PFSK-1 (cell line): ENCODE measurements around the gene RFTN1.

ENCODE experiments used
- FOXP2 ChIP-seq: optimal IDR thresholded peaks from 2 replicates; pipeline ENCODE3; 2011; ENCODE audit warnings: borderline replicate concordance, control low read depth, inconsistent platforms; ENCODE audit not compliant: insufficient read depth; ENCODE audit errors: extremely low read length, extremely low read depth
- POLR2AphosphoS5 ChIP-seq: IDR thresholded peaks from 2 replicates; pipeline ENCODE4 v1.6.1; 2012; ENCODE audit warnings: low read depth, mild to moderate bottlenecking, control low read depth, low read length, moderate library complexity
- SIN3A ChIP-seq: IDR thresholded peaks from 2 replicates; pipeline ENCODE4 v1.6.1; 2012; ENCODE audit warnings: mild to moderate bottlenecking, low read length, moderate library complexity, borderline replicate concordance; ENCODE audit not compliant: insufficient read depth
- TAF1 ChIP-seq: IDR thresholded peaks from 2 replicates; pipeline ENCODE4 v1.6.1; 2012; ENCODE audit warnings: low read length, control low read depth, borderline replicate concordance; ENCODE audit not compliant: insufficient read depth
- TF ChIP-seq, protein P1 (sequence below), 2 experiments: IDR thresholded peaks; 2 replicates each; pipeline versions ENCODE4 v1.6.1 to v1.8.0; 2011 to 2012; ENCODE audit warnings: low read depth in 2 of 2, low read length in 2 of 2, control low read depth in 1 of 2, inconsistent platforms in 1 of 2, mild to moderate bottlenecking in 1 of 2, moderate library complexity in 1 of 2; ENCODE audit not compliant: insufficient read depth in 1 of 2

Gene RFTN1

DNA sequence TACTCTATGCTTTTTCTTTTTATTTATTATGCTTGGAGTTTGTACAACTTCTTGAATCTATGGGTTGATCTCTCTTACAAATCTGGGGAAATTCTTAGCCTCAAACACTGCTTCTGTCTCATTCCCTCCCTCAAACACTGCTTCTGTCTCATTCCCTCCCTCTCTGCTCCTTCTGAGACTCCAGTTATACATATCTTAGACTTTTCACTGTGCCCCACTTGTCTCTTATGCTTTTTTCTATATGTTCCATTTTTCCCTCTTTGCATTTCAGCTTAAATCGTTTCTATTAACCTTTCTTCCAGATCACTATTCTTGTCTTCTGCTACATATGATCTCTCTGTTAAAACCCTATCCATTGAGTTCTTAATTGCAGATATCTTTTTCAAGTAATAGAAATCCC is 50.4 kb downstream of the RFTN1 start:
- no peak for TF ChIP-seq POLR2AphosphoS5
- TF ChIP-seq, protein P1, sequence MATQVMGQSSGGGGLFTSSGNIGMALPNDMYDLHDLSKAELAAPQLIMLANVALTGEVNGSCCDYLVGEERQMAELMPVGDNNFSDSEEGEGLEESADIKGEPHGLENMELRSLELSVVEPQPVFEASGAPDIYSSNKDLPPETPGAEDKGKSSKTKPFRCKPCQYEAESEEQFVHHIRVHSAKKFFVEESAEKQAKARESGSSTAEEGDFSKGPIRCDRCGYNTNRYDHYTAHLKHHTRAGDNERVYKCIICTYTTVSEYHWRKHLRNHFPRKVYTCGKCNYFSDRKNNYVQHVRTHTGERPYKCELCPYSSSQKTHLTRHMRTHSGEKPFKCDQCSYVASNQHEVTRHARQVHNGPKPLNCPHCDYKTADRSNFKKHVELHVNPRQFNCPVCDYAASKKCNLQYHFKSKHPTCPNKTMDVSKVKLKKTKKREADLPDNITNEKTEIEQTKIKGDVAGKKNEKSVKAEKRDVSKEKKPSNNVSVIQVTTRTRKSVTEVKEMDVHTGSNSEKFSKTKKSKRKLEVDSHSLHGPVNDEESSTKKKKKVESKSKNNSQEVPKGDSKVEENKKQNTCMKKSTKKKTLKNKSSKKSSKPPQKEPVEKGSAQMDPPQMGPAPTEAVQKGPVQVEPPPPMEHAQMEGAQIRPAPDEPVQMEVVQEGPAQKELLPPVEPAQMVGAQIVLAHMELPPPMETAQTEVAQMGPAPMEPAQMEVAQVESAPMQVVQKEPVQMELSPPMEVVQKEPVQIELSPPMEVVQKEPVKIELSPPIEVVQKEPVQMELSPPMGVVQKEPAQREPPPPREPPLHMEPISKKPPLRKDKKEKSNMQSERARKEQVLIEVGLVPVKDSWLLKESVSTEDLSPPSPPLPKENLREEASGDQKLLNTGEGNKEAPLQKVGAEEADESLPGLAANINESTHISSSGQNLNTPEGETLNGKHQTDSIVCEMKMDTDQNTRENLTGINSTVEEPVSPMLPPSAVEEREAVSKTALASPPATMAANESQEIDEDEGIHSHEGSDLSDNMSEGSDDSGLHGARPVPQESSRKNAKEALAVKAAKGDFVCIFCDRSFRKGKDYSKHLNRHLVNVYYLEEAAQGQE (IDR thresholded peaks at IDR 0.05; ENCODE audit: insufficient read depth in 1 of 2, low read depth in 2 of 2, low read length in 2 of 2) = no peak

DNA sequence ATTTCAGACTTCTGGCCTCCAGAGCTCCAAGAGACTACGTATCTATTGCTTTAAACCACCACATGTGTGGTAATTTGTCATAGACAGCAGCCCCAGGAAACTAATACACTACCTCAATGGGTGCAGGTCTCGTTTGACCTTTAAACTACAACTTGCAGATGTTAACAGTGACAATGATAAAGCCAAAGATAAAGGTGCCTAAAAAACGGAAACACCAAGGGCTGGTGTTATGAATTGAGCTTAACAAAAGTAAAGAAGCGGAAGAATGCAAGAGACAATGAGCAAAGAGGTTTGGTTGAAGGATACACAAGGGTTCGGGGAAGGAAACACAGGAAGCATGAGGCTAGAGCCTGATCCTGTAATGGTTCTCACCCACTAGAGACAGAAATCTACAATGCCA is 50.8 kb downstream of the RFTN1 start:
- TF ChIP-seq POLR2AphosphoS5 (no peak), FOXP2 (no peak), SIN3A (no peak), TAF1 (no peak)
- TF ChIP-seq, protein P1 (IDR thresholded peaks at IDR 0.05; ENCODE audit: insufficient read depth in 1 of 2, low read depth in 2 of 2, low read length in 2 of 2) = no peak

DNA sequence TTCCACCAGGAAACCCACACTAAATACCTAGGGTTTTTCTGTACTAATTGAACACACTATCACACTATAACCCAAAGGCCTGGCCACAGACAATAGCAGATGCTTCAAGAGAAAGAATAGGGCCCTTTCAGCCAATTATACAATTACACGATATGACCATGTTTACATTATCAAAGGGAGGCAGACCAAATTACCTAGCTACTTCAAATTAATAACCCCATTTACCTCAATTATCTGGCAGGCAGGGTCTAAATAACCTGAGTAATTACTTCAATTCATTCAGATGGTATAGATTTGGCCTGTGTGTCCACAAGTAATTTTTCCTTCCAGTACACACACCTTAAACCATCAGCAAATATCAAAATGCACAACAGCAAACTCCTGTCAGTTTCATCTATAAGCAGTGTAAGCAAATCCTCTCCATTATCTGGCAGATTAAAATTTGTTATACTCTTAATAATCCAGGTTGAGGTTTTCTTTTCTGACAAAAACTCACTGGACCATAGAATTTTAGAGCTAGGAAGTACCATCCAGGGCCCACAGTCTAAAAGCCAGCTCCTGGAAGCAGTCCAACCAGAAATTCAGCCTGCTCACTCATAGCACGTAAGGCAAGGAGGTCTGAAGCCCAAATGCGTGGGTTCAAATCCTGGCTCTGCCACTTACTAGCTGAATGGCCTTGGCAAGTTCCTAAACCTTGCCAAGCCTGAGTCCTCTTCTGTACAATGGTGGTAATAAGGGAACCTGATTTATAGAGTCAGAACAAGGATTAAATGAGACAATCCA is 51.8 kb downstream of the RFTN1 start:
- TF ChIP-seq, protein P1 (IDR thresholded peaks at IDR 0.05; ENCODE audit: insufficient read depth in 1 of 2, low read depth in 2 of 2, low read length in 2 of 2) = no peak
- TF ChIP-seq POLR2AphosphoS5 (no peak), TAF1 (no peak), FOXP2 (no peak), SIN3A (no peak)

DNA sequence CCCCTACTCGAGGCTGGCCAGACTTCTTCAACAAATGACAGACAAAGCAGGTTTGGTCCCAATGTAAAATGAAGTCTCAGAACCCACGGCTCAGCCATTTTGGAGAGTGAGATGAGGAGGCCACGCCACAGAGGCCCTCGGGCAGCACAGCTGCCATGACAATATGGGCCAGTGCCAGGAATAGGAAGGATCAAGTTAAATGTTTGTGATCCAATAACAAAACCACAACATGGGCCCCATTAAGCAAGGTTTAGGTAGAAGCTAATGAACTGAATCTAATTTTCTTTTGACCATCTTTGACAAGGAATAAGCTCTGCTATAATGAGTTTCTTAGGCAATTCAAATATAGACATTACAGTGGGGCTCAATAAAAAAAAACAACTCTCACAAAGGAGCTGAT is 52.6 kb downstream of the RFTN1 start:
- TF ChIP-seq POLR2AphosphoS5 (no peak), FOXP2 (no peak), SIN3A (no peak), TAF1 (no peak)
- TF ChIP-seq, protein P1 (IDR thresholded peaks at IDR 0.05; ENCODE audit: insufficient read depth in 1 of 2, low read depth in 2 of 2, low read length in 2 of 2) = no peak

DNA sequence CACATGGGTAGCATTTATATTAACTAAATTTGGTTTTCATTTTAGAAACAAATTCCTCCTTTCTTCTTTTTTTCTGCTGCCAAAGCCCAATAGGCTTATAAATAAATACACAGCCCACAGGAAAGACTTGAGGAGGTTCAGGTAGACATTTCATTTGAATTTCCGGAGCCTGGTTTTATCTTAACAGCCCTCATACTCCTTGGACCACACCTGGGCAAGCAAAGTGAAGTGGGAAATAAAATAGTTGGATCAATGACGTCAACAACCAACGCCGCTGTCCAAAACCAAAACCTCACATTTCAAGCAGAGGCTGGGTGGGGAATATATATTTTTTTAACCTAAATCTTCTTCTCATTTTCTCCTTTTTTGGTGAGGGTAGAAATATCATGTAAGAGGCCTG is 53.2 kb downstream of the RFTN1 start:
- no peak for TF ChIP-seq SIN3A
- TF ChIP-seq POLR2AphosphoS5 = no peak
- TF ChIP-seq TAF1 = no peak
- TF ChIP-seq, protein P1 (IDR thresholded peaks at IDR 0.05; ENCODE audit: insufficient read depth in 1 of 2, low read depth in 2 of 2, low read length in 2 of 2) = no peak
- TF ChIP-seq FOXP2 = no peak
